NB4 (cell line): ENCODE data around the gene CHN1.

Experiments
- CTCF ChIP-seq: IDR thresholded peaks from one replicate; pipeline ENCODE4 v1.5.1; 2012; ENCODE audit warnings: low read depth, low read length
- MAX ChIP-seq: IDR thresholded peaks from 2 replicates; pipeline ENCODE4 v1.6.1; 2011; ENCODE audit warnings: low read depth, low read length
- POLR2A ChIP-seq: IDR thresholded peaks from 2 replicates; pipeline ENCODE4 v1.6.1; 2011; ENCODE audit warnings: mild to moderate bottlenecking; ENCODE audit not compliant: insufficient read length; ENCODE audit errors: extremely low read depth

- no peak for TF ChIP-seq CTCF
- no peak for TF ChIP-seq MAX
- no peak for TF ChIP-seq POLR2A
These were observed 81.0 kb downstream of the CHN1 start for GRCh38 chr2:174924061-174924693.
